Right renal pelvis (tissue), 4 donors: ENCODE measurements around the gene MYH9. TPM values are rescaled to one million over a fixed set of nuclear protein-coding genes. Genes with fewer than 3 reads are reported as not detected.

Experiments
- DNase-seq, 4 donors: peaks; one replicate each; pipeline ENCODE4 v3.0.0-alpha.2; 2013; ENCODE audit warnings: low read depth in 4 of 4, low spot score in 3 of 4, missing footprints in 1 of 4
- polyA plus RNA-seq, 4 donors: library from polyadenylated mRNA; unstranded; fragments of 120-200 nt; gene quantifications; one replicate each; pipeline ENCODE4 v1.2.1, GENCODE V29; 2013; ENCODE audit not compliant: insufficient read length in 4 of 4

MYH9 gene
- polyA plus RNA-seq, 4 donors = 269 to 312 (median 292) TPM

GRCh38 chr22:36333644-36334043, 54.1 kb downstream of the MYH9 start:
- DNase-seq = no peak

- no peak for DNase-seq
These were observed 55.0 kb downstream of the MYH9 start for GRCh38 chr22:36332623-36333332.

GRCh38 chr22:36331912-36332622, 55.7 kb downstream of the MYH9 start:
- no peak for DNase-seq

- no peak for DNase-seq
These were observed 56.4 kb downstream of the MYH9 start for GRCh38 chr22:36331306-36331911.

- no peak for DNase-seq
These were observed 57.0 kb downstream of the MYH9 start for GRCh38 chr22:36330655-36331305.

GRCh38 chr22:36330127-36330526, 57.6 kb downstream of the MYH9 start:
- no peak for DNase-seq

GRCh38 chr22:36329254-36330078, 58.3 kb downstream of the MYH9 start:
- DNase-seq = peak in 1 of 4 donors; percentile 77

- DNase-seq = no peak
These were observed 59.0 kb downstream of the MYH9 start for GRCh38 chr22:36328635-36329253.

- DNase-seq = no peak
These were observed 59.7 kb downstream of the MYH9 start for GRCh38 chr22:36327922-36328551.

GRCh38 chr22:36326178-36327161, 61.3 kb downstream of the MYH9 start:
- no peak for DNase-seq

GRCh38 chr22:36325154-36326031, 62.4 kb downstream of the MYH9 start:
- no peak for DNase-seq

GRCh38 chr22:36324414-36324813, 63.4 kb downstream of the MYH9 start:
- no peak for DNase-seq

GRCh38 chr22:36323855-36324331, 63.9 kb downstream of the MYH9 start:
- no peak for DNase-seq

- DNase-seq = no peak
These were observed 64.4 kb downstream of the MYH9 start for GRCh38 chr22:36323182-36323854.

- DNase-seq = no peak
These were observed 65.2 kb downstream of the MYH9 start for GRCh38 chr22:36322602-36322915.

GRCh38 chr22:36321797-36322601, 65.8 kb downstream of the MYH9 start:
- DNase-seq = no peak
